NB4 (cell line): ENCODE results near the gene DIDO1.

ENCODE experiments used
- DNase-seq: peaks from one replicate; pipeline ENCODE4 v3.0.0; 2010; ENCODE audit warnings: low read depth
- H3K4me3 ChIP-seq: one replicate; pipeline ENCODE4 v1.5.1; 2011; ENCODE audit warnings: mild to moderate bottlenecking, low read depth, low read length, moderate library complexity
- MYC ChIP-seq: IDR thresholded peaks from 2 replicates; pipeline ENCODE4 v1.6.1; 2011; ENCODE audit warnings: low read depth, low read length
- POLR2A ChIP-seq: IDR thresholded peaks from 2 replicates; pipeline ENCODE4 v1.6.1; 2011; ENCODE audit warnings: mild to moderate bottlenecking; ENCODE audit not compliant: insufficient read length; ENCODE audit errors: extremely low read depth
- TF ChIP-seq, protein P1 (sequence below): IDR thresholded peaks from 2 replicates; pipeline ENCODE4 v1.6.1; 2011; ENCODE audit warnings: low read depth, low read length
- TF ChIP-seq, protein P2 (sequence below): IDR thresholded peaks from one replicate; pipeline ENCODE4 v1.5.1; 2012; ENCODE audit warnings: low read depth, low read length

DIDO1 gene

DNA sequence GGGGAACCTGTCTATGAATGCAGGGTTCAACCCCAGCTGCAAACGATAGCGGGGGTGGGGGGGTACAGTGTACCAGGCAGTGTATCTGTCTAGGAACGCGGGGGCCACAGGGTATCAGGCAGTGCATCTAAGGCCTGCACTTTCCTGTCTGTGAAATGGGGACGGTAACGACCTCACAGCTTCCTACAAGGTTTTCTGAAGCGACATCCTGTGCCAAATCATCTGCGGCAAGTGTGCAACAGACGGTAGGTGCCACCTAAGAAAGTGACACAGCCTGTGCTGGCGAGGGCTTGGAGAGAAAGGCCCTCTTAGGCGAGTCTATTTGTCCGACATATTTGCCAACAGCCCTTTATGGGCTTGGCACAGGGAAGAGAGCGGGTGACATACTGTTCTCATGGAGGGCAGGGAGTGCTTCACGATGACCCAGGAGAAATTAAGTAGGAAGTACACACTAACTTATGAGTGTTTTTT is 3.8 kb downstream of the DIDO1 start:
- no peak overlapping the region for H3K4me3 ChIP-seq
- TF ChIP-seq MYC = no peak

DNA sequence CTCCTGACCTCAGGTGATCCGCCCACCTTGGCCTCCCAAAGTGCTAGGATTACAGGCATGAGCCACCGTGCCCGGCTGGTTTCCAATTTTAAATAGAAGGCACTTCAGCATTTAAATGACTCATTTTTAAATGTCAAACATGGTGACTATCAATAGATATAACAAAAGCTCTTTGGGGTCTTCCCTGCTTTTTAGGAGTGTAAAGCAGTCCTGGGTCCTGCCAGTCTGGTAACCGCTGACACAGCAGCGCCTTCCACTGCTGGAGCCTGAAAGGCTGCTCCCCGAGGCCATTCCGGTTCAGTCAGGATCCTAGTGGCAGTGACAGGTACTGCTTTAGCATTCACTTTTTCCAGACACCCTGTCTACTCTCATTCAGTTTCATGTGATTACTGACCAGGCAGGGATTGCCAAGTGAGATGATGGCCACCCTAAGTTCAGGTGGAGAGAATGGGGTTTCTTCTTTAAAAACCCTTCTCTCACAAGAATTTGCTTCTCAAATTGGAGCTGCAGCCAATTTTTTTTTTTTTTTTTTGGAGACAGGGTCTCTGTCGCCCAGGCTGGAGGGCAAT is 5.1 kb downstream of the DIDO1 start:
- TF ChIP-seq, protein P1, sequence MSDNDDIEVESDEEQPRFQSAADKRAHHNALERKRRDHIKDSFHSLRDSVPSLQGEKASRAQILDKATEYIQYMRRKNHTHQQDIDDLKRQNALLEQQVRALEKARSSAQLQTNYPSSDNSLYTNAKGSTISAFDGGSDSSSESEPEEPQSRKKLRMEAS = 0 out of 2 replicates have a peak, but pooled peaks have one; percentile 4
- no peak for TF ChIP-seq POLR2A
- TF ChIP-seq, protein P2, sequence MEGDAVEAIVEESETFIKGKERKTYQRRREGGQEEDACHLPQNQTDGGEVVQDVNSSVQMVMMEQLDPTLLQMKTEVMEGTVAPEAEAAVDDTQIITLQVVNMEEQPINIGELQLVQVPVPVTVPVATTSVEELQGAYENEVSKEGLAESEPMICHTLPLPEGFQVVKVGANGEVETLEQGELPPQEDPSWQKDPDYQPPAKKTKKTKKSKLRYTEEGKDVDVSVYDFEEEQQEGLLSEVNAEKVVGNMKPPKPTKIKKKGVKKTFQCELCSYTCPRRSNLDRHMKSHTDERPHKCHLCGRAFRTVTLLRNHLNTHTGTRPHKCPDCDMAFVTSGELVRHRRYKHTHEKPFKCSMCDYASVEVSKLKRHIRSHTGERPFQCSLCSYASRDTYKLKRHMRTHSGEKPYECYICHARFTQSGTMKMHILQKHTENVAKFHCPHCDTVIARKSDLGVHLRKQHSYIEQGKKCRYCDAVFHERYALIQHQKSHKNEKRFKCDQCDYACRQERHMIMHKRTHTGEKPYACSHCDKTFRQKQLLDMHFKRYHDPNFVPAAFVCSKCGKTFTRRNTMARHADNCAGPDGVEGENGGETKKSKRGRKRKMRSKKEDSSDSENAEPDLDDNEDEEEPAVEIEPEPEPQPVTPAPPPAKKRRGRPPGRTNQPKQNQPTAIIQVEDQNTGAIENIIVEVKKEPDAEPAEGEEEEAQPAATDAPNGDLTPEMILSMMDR = peak; percentile 60
- H3K4me3 ChIP-seq = no peak overlapping the region
- DNase-seq = peak; percentile 62

More for the DNA sequence above, 3.8 kb downstream of the DIDO1 start:
- no peak for DNase-seq

DNA sequence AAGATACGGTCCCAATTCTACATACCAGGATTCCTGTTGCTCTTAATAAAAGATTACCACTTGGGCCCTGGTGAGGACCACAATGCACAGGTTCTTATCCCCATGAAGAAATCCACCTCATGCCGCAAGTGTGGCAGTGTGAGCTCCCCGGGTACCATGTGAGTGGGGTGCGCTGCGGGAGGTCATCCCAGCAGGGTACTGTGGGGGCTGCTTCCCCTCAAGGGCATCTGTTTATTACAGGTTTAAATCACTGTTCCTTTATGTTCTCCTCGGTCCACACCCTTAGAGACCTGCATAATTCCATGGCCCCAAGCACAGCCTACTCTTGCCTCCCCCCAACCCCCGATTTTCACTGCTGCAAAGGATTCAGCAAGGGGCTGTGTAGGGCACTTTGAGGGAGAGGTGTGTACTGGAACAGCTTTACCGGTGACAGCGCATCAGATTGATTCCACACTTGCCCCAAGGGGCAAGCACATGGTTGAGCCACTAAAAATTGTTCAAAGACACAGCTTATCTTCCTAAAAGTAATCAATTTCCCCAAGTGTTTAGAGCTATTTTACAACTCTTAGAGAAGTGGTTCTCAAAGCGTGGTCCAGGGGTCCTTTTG is 6.2 kb downstream of the DIDO1 start:
- no peak overlapping the region for H3K4me3 ChIP-seq
- TF ChIP-seq, protein P2 = no peak
- TF ChIP-seq POLR2A = no peak
- TF ChIP-seq MYC = no peak
- TF ChIP-seq, protein P1 = no peak
- no peak for DNase-seq

DNA sequence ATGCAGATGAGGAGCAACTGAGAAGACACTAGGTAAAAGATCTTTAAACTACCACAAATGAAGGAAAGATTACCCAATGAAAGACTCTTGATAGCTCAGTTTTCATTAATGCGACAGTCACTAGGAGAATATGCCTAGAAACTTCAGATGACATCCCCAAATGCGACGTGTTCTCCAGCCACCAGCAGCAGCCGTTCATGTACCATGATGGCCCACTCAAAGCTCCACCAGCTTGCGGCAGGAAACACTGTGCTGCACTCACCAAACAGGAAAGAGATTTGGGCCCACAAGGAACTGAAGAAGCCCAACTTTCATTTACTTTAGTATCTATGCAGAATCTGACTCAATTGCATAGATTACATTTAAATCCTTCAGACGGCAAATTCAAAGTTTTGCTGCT is 7.5 kb downstream of the DIDO1 start:
- TF ChIP-seq, protein P1 = no peak
- no peak for TF ChIP-seq MYC
- TF ChIP-seq, protein P2 = no peak
- TF ChIP-seq POLR2A = no peak
- H3K4me3 ChIP-seq = no peak overlapping the region
- DNase-seq = no peak

DNA sequence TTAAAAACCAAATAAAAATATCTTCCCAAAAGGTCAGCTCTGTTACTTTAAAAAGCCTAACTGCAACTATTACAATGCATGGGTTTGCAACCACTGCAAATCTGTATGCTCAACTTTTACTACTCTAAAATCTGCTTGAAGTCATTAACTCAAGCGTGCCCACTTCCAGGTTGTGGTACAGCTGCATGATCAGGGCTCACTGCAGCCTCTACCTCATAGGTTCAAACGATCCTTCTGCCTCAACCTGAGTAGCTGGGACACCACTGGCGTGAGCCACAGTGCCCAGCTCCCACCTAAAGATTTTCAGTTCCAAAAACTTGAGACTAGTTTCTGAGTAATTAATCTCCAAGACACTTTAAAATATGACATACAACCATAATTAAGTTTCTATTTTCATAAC is 8.2 kb downstream of the DIDO1 start:
- DNase-seq = no peak
- no peak overlapping the region for H3K4me3 ChIP-seq
- TF ChIP-seq, protein P1 = no peak
- TF ChIP-seq MYC (no peak), POLR2A (no peak)
- TF ChIP-seq, protein P2 = no peak

DNA sequence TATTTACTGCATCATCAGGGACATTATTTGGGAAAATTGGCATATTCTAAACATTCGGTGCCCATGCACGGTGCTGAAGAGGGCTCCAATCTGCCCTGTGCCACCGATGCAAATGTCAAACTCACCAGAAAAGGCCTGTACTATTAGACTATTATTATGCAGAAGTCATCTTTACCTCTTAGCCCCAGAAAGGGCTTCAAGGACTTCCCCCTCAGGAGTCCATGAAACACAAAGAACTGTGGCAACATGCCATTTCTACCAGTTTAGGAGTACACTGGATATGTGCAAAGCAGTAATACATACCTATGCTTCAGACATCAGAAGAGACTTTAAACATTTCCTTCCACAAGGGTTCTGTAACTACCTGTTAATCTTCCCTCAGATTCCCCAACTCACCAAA is 8.6 kb downstream of the DIDO1 start:
- TF ChIP-seq, protein P1 = no peak
- TF ChIP-seq MYC (no peak), POLR2A (no peak)
- no peak overlapping the region for H3K4me3 ChIP-seq
- DNase-seq = no peak
